Spleen (tissue), 7 donors: ENCODE measurements around the gene FAM20C.

Source experiments
- POLR2AphosphoS5 ChIP-seq, 3 donors: sonication (generic); formaldehyde crosslinking; IDR thresholded peaks; one replicate each; pipeline ENCODE4 v1.5.1; 2017; ENCODE audit warnings: antibody characterized with exemption in 3 of 3
- TF ChIP-seq, protein P1 (sequence below), 11 experiments: fragments of 200-600 bp in 7 of 11; fragments of 450-650 bp in 4 of 11; sonication (generic) in 4 of 11; IDR thresholded peaks in 8 of 11; conservative IDR thresholded peaks in 3 of 11; 1 replicate in 7 of 11; 2 replicates in 4 of 11; pipeline versions ENCODE4 v1.4.0 to v1.8.0; 2016 to 2021; ENCODE audit warnings: antibody characterized with exemption in 11 of 11, inconsistent platforms in 4 of 11, mild to moderate bottlenecking in 1 of 11
- donor health status: DM: no; HTN: no; CAD: no; lungs with moderate emphysema.
- donor health status: DM: no; HTN: no; CAD: no.
- donor health status: DM: no; HTN: no; CAD: no.

GRCh38 chr7:286266-286665 lies 93.9 kb downstream of the FAM20C start:
- TF ChIP-seq, protein P1, sequence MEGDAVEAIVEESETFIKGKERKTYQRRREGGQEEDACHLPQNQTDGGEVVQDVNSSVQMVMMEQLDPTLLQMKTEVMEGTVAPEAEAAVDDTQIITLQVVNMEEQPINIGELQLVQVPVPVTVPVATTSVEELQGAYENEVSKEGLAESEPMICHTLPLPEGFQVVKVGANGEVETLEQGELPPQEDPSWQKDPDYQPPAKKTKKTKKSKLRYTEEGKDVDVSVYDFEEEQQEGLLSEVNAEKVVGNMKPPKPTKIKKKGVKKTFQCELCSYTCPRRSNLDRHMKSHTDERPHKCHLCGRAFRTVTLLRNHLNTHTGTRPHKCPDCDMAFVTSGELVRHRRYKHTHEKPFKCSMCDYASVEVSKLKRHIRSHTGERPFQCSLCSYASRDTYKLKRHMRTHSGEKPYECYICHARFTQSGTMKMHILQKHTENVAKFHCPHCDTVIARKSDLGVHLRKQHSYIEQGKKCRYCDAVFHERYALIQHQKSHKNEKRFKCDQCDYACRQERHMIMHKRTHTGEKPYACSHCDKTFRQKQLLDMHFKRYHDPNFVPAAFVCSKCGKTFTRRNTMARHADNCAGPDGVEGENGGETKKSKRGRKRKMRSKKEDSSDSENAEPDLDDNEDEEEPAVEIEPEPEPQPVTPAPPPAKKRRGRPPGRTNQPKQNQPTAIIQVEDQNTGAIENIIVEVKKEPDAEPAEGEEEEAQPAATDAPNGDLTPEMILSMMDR (IDR thresholded peaks at IDR 0.05 in 8 of 11, conservative IDR thresholded peaks at IDR 0.05 in 3 of 11), result no peak
- TF ChIP-seq POLR2AphosphoS5 (IDR thresholded peaks at IDR 0.05), result no peak
